PC-9 (cell line): ENCODE measurements around the gene VPS16. TPM values are rescaled to one million over a fixed set of nuclear protein-coding genes. Genes with fewer than 3 reads are reported as not detected.

Source experiments
- BruUV-seq: library from RNA; stranded (reverse); fragments of 400-500 nt; replicated peaks from 2 replicates; lab custom pipeline; 2021; lab: Mats Ljungman, UMichigan
- CTCF ChIA-PET: fragments of 300-600 bp; sonication (Branson Sonifier 250); formaldehyde crosslinking; loops from one replicate; lab custom pipeline; 2022; ENCODE audit warnings: antibody characterized with exemption; lab: Charles Lee
- POLR2A ChIA-PET: fragments of 300-600 bp; sonication (Branson Sonifier 250); formaldehyde crosslinking; loops from one replicate; lab custom pipeline; 2022; ENCODE audit warnings: antibody characterized with exemption; ENCODE audit not compliant: unreplicated experiment; lab: Charles Lee
- DNase-seq, 2 experiments: peaks; one replicate each; pipeline versions ENCODE4 v3.0.0 to v3.0.0-alpha.2; 2015 to 2022; ENCODE audit warnings: mixed read lengths in 1 of 2
- H2AFZ ChIP-seq: fragments of 200-600 bp; sonication (generic); 2 replicates; pipeline ENCODE4 v1.8.1; 2017; ENCODE audit warnings: antibody characterized with exemption
- H3F3A ChIP-seq: fragments of 200-600 bp; sonication (generic); 2 replicates; pipeline ENCODE4 v1.8.1; 2017; ENCODE audit warnings: antibody characterized with exemption, mild to moderate bottlenecking, low read depth; ENCODE audit not compliant: insufficient read depth
- H3K27ac ChIP-seq: fragments of 200-600 bp; sonication (generic); 2 replicates; pipeline ENCODE4 v1.6.1; 2016; ENCODE audit warnings: mixed run types
- H3K27me3 ChIP-seq: fragments of 200-600 bp; sonication (generic); 2 replicates; pipeline ENCODE4 v1.6.1; 2016; ENCODE audit warnings: low read depth, mixed run types; ENCODE audit not compliant: insufficient read depth
- H3K36me3 ChIP-seq: fragments of 200-600 bp; sonication (generic); 2 replicates; pipeline ENCODE4 v1.6.1; 2016; ENCODE audit warnings: low read depth, mixed run types
- H3K4me1 ChIP-seq: fragments of 200-600 bp; sonication (generic); replicated peaks from 2 replicates; pipeline ENCODE4 v1.6.1; 2016; ENCODE audit warnings: mixed run types; ENCODE audit not compliant: insufficient read depth
- H3K4me2 ChIP-seq: fragments of 200-600 bp; sonication (generic); 2 replicates; pipeline ENCODE4 v1.6.1; 2017; ENCODE audit warnings: mixed run types
- H3K4me3 ChIP-seq: fragments of 200-600 bp; sonication (generic); 2 replicates; pipeline ENCODE4 v1.6.1; 2016; ENCODE audit warnings: mixed run types
- H3K79me2 ChIP-seq: fragments of 200-600 bp; sonication (generic); 2 replicates; pipeline ENCODE4 v1.6.1; 2017; ENCODE audit warnings: low read depth, mixed run types
- H3K9me2 ChIP-seq: fragments of 200-600 bp; sonication (generic); 2 replicates; pipeline ENCODE4 v1.8.1; 2017; ENCODE audit warnings: mild to moderate bottlenecking; ENCODE audit not compliant: insufficient read depth
- H3K9me3 ChIP-seq: fragments of 200-600 bp; sonication (generic); 2 replicates; pipeline ENCODE4 v1.8.1; 2016; ENCODE audit warnings: low read depth; ENCODE audit not compliant: insufficient read depth
- H4K20me1 ChIP-seq: fragments of 200-600 bp; sonication (generic); 2 replicates; pipeline ENCODE4 v1.8.1; 2017; ENCODE audit not compliant: insufficient read depth
- EZH2 ChIP-seq: fragments of 200-600 bp; sonication (generic); IDR thresholded peaks from 2 replicates; pipeline ENCODE4 v1.8.0; 2017; ENCODE audit warnings: antibody characterized with exemption, low read depth
- intact Hi-C: fragments of 100-400 bp; cut with micrococcal nuclease; formaldehyde crosslinking; loops from one replicate; pipeline ENCODE4 v1.10.0; 2022; ENCODE audit not compliant: unreplicated experiment
- total RNA-seq: library from RNA; stranded (reverse); gene quantifications from 2 replicates; pipeline ENCODE4 v1.2.3, GENCODE V29; 2021
- TF ChIP-seq, protein P1 (sequence below): fragments of 200-600 bp; sonication (generic); conservative IDR thresholded peaks from 2 replicates; pipeline ENCODE4 v1.6.1; 2017; ENCODE audit warnings: mixed run types, antibody characterized with exemption, mild to moderate bottlenecking, moderate library complexity

VPS16 gene
- total RNA-seq, 1 experiment from 2014 or later: 31.9 TPM

DNA sequence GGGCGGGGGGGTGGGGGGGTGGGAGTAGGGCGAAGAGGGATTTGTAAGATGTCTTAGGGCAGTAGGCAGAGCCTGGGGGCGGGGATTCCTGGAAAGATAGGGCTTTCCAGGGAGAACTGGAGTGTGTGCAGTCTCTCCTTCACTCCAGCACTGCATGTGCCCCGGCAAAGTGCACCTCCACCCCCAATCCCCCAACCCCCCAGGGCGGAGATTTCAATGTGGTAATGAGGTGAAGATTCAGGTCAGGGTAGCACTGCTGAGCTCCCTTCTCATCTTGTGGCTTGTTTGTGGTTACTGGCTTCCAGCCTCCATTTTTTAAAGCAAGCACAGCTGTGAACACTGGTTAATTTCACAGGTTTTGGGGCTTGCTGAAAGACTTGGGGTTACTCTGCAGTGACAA is 18.5 kb upstream of the VPS16 start:
- ChIA-PET CTCF (no interaction called here), POLR2A (no interaction called here)
- Histone ChIP-seq H3K27me3 (no peaks in the 10 kb centered on the region), H3F3A (no peaks in the 10 kb centered on the region), H2AFZ (no peak overlapping the region), H3K4me1 (no peaks in the 10 kb centered on the region), H4K20me1 (no peaks in the 10 kb centered on the region), H3K4me3 (no peak overlapping the region), H3K79me2 (no peaks in the 10 kb centered on the region), H3K9me3 (no peaks in the 10 kb centered on the region), H3K4me2 (no peak overlapping the region), H3K9me2 (no peaks in the 10 kb centered on the region), H3K27ac (no peak overlapping the region), H3K36me3 (no peaks in the 10 kb centered on the region)
- TF ChIP-seq, protein P1, sequence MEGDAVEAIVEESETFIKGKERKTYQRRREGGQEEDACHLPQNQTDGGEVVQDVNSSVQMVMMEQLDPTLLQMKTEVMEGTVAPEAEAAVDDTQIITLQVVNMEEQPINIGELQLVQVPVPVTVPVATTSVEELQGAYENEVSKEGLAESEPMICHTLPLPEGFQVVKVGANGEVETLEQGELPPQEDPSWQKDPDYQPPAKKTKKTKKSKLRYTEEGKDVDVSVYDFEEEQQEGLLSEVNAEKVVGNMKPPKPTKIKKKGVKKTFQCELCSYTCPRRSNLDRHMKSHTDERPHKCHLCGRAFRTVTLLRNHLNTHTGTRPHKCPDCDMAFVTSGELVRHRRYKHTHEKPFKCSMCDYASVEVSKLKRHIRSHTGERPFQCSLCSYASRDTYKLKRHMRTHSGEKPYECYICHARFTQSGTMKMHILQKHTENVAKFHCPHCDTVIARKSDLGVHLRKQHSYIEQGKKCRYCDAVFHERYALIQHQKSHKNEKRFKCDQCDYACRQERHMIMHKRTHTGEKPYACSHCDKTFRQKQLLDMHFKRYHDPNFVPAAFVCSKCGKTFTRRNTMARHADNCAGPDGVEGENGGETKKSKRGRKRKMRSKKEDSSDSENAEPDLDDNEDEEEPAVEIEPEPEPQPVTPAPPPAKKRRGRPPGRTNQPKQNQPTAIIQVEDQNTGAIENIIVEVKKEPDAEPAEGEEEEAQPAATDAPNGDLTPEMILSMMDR: no peak
- TF ChIP-seq EZH2: no peak
- no peak for DNase-seq
- no TSS peak for BruUV-seq
- intact Hi-C loops: no loop called here

DNA sequence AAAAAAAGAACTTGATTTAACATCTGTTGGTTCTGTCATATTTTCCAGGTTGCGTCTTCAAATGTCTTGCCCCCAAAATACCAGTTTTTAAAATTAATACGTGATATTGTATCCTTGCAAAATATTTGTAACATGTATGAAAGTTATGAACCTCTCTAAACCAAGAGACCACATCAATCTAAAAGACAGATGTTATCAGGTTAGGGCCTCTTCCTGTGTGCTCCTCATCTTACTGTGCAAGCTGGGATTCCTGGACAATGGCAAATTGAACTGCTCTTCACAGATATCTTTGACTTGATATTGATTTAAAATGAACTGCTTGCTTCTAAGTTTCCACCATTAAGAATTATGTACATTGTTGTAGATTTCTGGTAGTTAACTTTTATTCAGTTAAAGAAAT is 14.8 kb upstream of the VPS16 start:
- TF ChIP-seq, protein P1: no peak
- no peak for TF ChIP-seq EZH2
- BruUV-seq: no TSS peak
- no peaks in the 10 kb centered on the region for H3K27me3 ChIP-seq
- H3K4me3 ChIP-seq: no peak overlapping the region
- no peaks in the 10 kb centered on the region for H4K20me1 ChIP-seq
- no peak overlapping the region for H3K4me2 ChIP-seq
- peaks cover 7% of the 10 kb centered on the region; the same call in 1 of the 2 replicates for H3K4me1 ChIP-seq
- no peaks in the 10 kb centered on the region for H3K36me3 ChIP-seq
- H3K79me2 ChIP-seq: no peaks in the 10 kb centered on the region
- no peak overlapping the region for H3K27ac ChIP-seq
- no peaks in the 10 kb centered on the region for H3K9me2 ChIP-seq
- no peaks in the 10 kb centered on the region; the same call in 1 of the 2 replicates for H3K9me3 ChIP-seq
- DNase-seq: no peak
- ChIA-PET POLR2A (interaction anchor here (0.6 kb wide), 1 partner anchor 117 kb away, joined by 5 read pairs; no protein-coding TSS in a partner anchor), CTCF (no interaction called here)
- no peak overlapping the region for H2AFZ ChIP-seq
- no peaks in the 10 kb centered on the region for H3F3A ChIP-seq
- intact Hi-C loops: no loop called here

DNA sequence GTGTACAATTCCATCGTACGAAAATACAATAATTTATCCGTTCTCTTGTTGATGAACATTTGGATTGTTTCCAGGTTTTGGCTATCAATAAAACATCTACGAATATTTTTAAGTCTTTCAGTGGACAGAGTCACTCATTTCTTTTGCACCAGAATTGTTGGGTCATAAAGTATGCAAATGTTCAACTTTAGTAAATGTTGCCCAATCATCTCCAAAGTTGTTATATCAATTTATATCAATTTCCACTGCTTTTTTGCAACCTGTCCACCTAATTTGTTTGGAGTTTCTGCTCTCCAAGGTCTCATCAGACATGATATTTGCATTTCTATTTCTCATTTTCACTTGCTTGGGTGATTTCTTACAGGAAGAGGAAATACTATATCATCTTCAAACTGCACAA is 13.9 kb upstream of the VPS16 start:
- no peak for DNase-seq
- Histone ChIP-seq H3K27me3 (no peaks in the 10 kb centered on the region), H3K9me2 (no peaks in the 10 kb centered on the region), H2AFZ (no peak overlapping the region), H3K4me3 (no peak overlapping the region), H3K36me3 (no peaks in the 10 kb centered on the region), H4K20me1 (no peaks in the 10 kb centered on the region), H3K4me2 (no peak overlapping the region), H3K79me2 (no peaks in the 10 kb centered on the region), H3K4me1 (peaks cover 8% of the 10 kb centered on the region), H3K27ac (no peak overlapping the region), H3K9me3 (no peaks in the 10 kb centered on the region; the same call in 1 of the 2 replicates), H3F3A (peaks cover 3% of the 10 kb centered on the region)
- ChIA-PET POLR2A (no interaction called here), CTCF (no interaction called here)
- TF ChIP-seq EZH2: no peak
- TF ChIP-seq, protein P1: no peak
- intact Hi-C loops: no loop called here
- BruUV-seq: no TSS peak
